GM19397 (cell line): ENCODE data around the gene S100PBP.

Experiments used
- ATAC-seq: cut with Tn5 transposase; IDR thresholded peaks from one replicate; pipeline ENCODE4 v1.9.1; 2021; ENCODE audit warnings: mild to moderate bottlenecking, moderate library complexity; ENCODE audit not compliant: unreplicated experiment

The S100PBP gene

DNA sequence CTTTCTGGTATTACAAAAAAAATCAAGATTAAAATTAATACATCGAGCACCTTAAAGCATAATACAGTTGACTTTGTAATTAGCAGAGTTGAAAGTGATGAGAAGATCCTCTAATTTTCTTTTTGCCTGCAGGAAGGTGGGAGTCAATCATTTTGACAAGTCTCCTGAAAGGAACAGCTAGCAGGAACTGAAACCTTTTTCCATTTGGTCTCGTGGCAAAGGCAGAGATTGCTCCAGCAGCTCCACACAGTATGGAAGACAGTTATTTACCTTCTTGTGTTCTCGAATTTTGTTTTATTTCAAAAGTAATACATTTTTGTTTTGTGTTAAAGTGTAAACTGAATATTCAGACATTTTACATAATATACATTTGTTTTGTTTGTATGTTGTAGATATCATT, 7.7 kb downstream of the S100PBP start:
- ATAC-seq: no peak

DNA sequence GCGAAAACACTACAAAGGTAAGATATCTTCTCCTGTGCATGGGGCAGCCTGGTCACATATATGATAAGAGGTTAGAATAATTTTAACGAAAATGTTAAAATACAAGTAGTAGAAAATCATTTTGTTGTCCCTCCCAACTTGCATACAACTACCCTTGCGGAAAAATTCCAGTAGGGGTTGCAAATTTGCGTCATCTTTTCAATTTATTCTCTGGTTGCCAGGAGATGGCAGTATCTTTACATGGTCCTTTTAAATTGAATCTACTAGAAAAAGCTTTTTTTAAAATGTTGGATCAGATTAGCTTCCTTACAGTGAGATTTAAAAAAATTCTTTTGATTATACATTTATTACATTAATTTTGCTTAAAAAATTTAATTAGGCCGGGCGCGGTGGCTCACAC, 10.9 kb downstream of the S100PBP start:
- no peak for ATAC-seq

DNA sequence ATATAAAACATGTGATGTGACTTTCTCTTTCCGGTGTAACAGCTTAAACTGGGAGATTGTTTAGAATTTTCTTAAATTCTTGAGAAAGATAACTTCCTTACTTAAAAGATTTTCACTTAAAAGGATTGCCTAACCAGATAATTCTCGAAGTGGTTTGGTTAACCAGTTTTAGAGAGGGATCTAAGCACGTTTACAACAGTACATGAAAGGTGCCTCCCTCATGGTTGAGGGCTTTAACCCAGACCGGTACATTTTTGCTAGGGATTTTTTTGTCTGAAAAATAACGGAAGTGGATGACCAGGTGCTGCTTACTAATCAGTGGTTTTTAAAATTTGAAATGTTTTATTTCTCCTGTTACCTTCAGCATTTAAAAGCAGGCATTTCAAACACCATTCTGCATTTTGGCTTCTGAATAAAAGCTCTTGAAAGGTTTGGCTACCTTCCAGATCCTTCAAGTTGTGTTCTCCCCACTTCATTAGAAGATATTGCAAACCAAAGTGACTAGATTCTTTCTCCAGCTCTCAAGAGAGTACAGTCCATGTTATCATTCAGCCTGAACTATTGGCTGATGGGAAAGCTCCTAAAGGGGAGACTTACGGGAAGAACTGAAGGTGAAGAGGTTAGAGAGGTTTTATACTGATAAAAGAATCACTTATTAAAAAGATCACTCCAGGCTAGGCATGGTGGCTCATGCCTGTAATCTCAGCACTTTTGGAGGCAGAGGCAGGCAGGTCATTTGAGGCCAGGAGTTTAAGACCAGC, 12.8 kb downstream of the S100PBP start:
- no peak for ATAC-seq

DNA sequence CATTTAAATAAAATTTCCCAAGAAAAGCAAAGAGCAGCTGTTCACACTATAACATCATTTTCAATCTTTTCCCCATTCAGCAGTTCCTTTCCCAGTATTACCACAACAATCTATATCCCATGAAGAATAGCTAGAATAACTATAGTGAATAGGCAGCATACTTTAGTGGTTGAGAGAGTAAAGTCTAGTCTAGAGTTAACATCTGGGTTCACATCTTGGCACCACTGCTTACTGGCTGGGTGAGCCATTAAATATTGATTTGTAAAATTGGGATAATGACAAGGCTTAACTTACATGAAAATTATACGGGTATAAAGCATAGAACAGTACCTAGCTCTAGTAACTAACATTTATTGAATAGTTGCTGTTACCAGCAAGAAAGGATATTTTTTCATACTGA, 14.4 kb downstream of the S100PBP start:
- ATAC-seq: no peak

DNA sequence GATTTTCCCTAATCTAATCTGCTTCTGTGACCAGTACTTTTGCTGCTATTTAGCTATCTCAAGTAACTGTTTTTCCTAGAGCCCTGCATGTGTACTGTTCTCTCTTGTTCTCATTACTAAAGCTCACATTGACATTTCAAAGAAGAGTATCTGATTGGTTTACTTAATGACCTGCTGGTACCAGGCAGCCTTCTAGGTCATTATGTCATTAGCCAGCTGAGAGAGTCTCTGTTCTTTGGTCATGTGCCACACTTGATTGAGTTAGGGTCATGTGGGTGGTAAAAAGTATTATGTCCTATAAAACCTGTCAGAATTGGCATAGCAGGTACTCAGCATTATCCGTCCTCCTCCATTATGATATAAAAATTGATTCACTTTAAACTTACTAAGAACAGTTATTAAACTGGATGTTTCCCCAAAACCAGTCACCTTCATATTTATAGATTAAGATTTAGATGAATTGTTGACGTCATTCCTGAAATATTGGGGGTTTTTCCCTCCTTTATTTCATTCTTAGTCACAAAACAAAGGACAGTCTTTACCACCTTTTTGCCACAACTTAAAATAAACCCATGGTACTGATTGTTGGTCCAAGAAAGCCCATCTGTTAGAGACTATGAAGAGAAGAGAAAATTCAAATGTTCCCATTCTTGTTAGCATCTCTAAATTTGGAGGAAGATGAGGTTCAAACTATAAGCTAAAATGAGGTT, 31.1 kb downstream of the S100PBP start:
- no peak for ATAC-seq

DNA sequence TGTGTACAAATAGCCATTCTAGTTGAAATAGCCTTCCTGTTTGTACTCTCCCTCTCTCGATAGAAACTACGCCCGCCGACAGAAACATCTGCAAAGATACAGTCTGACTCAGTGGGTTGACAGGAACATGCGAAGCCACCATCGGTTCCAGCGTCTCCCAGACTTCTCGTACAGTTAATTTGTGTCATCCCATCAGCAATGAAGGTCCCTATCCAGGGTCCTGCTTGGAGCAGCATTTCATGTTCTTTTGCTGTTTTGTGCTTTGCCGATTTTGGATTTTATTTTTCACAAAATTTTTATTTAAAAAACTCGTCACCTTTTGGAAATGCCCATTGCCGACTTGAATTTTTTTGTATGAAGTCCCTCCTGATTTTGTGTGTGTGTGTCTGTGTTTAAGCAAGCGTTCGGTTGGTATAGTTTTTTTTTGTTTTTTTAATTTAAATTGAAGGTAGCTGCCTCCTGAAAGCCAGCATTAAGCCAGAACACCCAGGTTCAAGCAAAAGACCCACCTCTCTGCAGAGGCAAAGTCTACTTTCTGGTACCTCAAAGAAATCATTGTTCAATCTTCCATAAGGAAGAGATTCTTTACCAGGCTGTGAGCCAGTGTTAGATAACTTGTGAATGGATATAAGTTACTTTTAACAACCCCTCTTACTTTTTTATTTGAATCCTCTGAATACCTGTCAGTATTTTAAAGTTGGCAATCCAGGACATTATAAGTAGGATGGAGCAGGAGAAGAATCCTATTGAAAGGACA, 38.6 kb downstream of the S100PBP start:
- ATAC-seq: no peak

DNA sequence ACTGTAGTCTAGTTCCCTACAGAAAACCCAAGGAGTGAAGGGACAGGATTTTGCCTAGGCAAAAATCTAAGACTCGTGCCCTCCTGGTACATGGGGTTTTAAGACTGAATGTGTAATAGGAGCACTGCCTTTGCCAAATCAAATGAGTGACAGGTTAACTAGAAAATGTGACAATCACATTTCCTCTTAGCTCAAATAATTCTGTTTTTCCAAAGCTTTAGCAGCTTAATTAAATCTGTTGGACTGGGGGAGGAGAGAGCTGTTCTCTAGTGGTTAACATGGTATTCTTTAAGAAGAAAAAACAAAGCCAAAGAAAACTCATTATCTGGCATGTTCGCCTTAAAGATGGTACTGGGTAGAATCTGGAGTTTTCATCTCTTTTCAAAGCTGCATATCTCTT, 40.7 kb downstream of the S100PBP start:
- ATAC-seq: no peak

DNA sequence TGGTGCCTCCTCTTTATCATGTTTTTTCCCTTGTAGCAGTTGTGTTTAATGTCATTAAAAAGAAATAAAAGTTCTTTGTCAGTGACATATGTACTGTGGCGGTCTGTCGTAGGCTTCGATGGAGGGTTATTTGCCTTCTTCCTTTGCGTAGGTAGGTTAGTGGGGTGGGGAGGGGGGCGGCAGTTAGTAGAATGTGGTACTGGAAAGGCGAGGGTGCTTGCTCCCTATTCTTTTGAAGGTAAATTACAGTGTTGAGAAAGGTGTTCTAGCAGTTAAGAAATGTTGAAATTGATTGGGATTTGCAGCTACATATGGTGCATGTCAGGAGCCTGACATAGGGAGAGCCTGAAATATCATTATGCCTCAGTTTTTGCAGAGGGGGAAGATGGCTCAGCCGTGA, 41.3 kb downstream of the S100PBP start:
- no peak for ATAC-seq

DNA sequence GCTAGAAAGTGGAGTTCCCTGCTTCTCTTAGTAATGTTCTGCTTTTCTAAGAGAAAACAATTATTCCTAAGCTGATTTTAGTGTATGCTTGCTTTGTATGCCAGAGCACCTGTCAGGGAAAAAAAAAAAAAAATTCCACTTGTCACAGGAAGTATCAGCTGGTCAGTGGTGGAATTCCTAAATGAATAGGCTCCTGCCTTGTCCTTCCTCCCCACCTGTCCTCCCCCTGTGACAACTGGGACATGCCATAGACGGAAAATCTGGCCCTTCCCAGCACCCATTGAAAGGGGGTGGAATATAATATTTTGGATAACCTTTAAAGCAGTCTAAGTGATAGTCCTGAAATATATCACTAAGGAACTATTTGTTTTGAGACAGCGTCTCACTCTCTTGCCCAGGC, 42.5 kb downstream of the S100PBP start:
- ATAC-seq: no peak

DNA sequence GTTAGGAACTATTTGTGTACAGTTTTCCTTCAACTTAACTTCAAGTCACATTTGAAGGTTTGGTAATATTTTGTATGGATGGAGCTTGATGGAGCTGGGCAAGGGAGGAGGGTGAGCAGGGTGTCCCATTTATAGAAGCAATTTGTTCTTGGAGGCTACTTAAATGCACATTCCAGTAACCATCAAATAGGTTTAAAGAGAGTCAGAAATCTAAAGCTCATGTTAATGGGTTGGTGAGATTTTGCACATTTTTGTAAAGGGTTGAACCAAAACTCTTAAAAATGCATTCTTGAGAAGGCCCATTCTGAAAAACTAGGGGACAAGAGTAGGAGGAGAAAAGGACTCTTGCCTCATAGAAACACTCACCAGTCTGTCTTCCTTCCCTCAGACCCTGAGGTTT, 43.1 kb downstream of the S100PBP start:
- ATAC-seq: no peak

DNA sequence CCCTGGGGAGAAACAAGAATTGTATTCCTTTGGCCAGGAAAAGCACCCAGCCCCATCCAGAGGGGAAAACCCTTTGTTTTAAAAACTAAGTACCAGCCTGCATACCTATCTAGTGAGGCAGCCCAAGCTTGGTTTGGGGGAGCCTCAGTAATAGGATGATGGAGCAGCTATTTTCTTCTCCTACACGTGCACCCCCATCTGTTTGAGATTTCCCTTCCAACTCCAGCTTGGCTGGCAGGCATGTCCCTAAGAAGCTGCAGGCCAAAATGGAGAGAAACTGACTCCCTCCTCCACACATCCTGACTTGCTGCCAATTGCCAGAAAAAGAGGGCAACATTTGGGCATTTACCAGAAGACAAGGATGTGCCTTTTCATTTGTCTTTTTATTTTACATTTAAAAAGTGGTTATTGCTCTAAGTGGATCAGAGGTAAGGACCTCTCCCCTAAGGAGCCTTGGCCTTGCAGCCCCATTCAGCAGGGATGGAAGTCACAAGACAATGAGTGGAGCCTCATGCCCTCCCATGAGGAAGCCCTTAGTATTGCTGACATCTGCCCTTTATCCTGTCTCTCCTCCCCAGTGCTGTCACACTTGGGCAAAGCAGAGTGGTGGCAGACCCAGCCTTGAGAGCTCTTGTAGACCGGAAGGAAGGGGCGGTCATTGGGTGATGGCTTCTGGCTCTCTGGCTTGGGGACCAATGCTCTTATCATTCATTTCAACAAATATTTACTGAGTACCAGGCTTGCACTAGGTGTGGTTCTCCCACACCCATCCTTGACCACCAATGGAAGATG, 44.6 kb downstream of the S100PBP start:
- ATAC-seq: no peak

DNA sequence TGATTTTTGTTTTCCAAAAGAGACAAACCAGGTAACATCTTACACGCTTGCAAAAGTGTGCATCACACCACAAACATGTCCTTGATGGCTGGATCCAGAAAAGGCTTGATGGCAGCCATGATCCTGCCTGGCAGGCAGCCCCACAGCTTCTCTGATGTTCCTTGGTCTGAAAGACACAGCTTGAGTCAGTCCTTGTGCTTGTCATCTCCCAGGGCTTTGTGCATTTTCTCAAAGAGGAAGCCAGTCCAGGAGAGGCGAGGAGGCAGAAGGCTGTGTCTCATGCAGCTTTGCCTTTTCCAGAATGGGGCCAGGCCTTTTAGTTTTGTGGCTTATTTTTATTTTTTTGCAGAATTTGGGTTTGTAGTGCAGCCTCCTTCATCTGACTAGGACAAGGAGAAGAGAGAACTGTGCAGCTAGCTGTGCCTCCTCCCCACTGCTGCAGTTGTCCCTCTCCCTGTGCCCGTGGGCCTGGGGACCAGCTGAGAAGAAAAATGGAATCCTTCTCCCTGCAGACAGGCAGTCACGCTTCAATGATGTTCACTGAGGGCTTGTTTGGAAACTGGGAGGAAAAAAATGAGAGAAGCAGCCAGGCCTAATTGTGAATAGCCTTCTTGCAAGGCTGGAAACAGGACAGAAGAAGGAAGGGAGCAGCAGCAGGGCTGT, 45.9 kb downstream of the S100PBP start:
- ATAC-seq: no peak

DNA sequence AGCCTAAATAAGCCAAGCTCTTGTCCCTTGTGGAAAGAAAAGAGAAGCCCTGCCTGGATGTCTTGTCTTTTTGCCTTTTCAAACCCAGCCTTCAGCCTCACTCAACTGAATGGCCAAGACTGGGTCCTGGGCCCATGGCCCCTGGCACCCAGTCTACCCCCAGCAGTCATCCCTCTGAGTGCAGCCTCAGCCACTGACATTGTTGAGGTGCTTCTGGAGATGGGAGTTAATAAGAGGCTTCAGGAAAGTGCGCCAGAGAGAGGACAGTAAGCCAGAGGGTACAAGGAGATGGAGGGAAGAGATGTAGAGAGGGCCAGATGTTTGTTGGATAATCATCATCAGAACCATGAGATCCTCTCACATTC, 46.4 kb downstream of the S100PBP start:
- no peak for ATAC-seq

DNA sequence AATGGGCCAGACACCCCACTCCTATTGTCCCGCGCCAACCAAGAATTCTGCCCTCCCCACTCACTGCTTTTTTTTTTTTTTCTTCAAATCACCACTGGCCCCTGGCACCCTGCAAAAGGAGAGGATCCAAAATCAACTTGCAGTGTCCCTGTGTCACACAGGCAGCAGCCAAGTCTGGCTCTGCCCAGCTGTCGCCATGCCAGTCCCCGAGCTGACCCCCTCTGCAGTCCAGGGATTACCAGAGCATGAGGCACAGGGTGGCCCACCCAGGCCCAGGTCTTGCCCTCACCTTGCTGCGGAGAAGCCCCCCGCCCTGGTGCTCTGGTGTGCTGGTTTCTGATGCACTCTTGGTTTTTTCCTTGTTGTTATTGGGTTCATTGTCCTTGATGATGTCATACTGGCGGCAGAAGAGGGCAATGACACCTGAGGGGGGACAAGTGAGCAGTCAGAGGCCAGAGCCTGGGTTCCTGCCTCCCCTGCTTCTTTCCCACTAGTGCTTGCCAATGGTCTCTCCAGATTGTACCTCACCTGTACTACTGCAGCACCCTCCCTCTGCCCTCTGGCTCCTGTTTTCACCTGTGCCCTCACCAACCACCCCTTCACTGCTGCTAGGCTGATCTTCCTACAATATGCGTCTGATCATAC, 47.0 kb downstream of the S100PBP start:
- ATAC-seq: no peak

DNA sequence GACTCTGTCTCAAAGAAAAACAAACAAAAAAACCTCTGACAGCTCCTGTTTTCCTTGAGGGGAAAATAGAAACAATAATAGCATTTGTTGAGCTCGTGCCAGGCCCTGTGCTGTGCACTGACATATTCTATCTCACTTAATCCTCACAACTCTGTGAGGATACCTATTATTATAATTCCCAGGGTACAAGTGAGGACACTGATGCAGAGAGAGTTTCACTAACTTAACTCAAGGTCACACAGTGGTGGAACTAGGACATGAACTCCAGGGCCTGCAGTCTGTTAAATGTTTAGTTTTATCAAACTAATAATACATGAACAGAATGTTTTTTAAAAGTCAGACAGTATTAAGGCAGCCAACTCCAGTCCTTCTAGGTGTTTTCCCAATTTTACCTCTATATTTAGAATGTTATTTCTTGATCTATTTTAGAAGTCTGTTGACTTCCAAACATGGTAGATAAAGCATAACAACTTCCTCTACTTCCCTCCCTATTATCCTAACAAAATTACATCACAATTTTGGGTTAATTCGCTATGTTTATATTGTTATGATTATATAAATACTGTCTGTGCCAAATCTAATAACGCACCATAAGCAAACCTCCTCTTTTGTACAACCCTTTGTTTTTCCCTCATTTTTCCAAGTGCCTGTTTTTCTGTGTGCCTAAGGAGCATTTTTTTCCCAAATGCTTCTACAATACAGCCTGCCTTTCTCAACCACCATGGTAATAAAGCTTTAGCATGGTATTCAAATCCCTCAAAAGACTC, 48.4 kb downstream of the S100PBP start:
- ATAC-seq: no peak

DNA sequence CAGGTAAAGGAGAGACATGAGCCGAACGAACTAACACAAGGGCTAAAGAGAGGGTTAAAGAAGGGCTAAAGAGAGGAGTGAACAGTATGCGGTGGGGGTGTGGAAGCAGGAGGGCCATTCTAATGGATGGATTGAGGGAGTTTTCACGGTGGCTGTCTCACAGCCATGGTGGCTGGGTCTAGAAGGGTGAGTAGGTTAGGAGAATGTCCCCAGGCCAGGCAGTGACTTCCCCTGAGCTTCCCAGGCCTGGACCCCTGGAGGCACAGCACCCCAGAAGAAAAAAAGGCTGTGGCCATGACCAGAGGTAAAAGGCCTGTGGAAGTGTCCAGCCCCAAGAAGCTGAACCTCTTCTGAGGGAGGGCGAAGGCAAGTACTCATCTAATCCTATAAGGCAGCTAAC, 49.7 kb downstream of the S100PBP start:
- no peak for ATAC-seq

DNA sequence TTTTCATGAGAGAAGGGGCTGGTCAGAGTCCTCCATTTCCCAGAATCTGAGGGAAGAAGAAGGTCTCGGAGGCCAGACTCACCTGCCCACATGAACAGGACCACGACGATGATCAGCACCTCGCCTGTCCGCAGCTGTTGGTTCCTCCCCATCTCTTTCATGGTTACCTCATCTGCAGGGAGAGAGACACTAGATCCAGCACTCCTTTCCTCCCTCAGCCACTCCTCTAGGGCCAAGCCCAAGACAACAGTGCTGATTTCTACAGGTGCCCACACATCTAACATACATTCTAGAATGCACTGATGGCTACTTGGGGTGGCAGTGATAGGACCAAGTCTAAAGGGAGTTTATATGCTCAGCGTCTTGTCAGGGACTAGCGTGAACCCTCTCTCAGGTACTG, 50.2 kb downstream of the S100PBP start:
- no peak for ATAC-seq

DNA sequence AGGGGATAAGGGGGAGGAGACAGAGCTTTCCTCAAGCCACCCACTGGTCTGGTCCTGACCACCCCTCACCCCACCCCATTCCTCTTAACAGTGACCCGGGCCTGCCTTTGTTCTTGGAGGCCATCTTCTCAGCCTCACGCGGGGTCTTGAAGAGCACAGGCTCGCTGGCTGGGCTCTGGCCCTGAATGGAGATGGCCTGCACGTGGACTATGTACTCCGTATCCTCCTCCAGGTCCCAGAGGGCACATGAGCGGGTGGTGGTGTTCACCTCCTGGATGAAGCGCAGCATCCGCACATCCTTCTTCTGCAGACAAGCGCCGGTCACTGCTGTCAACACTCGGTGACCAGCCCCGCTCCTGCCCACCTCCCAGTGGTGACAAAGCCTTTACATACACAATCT, 50.6 kb downstream of the S100PBP start:
- no peak for ATAC-seq

DNA sequence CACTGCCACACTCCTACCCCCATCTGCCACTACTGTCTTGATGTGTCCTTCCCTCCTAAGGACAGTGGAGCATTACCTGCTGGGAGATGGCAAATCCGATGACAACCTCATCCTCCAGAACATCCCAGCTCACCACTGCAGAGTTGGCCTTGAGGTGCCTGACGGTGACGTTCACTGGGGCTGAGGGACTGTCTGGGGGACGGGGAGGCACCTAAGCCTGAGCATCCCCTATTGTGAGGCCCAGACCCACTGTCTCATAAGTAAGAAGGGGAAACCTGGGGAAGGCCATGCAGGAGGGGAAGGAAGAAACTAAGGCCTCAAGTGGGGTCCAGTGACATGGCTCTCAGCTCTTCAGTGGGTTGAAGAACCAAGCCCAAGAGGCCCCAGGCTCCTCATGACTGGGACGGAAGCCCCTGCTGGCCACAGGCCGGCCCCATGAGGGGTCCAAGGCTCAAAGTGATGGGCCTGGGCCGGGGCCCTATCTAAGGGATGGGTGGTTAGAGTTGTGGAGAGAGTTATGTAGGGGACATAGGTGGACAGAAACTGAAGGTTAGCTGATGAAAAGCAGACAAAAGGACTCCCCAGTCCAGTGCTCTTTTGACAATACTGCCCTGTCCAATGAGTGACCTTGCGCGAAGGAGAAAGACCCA, 51.5 kb downstream of the S100PBP start:
- no peak for ATAC-seq
